Common myeloid progenitor, CD34-positive (primary cell): ENCODE data around the gene FGA.

Experiments used
- CTCF ChIA-PET: fragments of 350-600 bp; sonication (Branson Sonifier 250); formaldehyde crosslinking; loops from one replicate; lab custom pipeline; 2021; ENCODE audit warnings: antibody characterized with exemption; lab: Charles Lee
- POLR2A ChIA-PET: fragments of 350-600 bp; sonication (Branson Sonifier 250); formaldehyde crosslinking; loops from one replicate; lab custom pipeline; 2021; ENCODE audit warnings: antibody characterized with exemption; lab: Charles Lee
- DNase-seq, 3 donors: peaks; one replicate each; pipeline versions ENCODE4 v3.0.0 to v3.0.0-alpha.2; 2013
- H3K27ac ChIP-seq, 2 experiments: 1 replicate in 1 of 2; 2 replicates in 1 of 2; pipeline ENCODE4 v1.7.0; 2013; ENCODE audit warnings: inconsistent platforms in 2 of 2, low read length in 2 of 2, mild to moderate bottlenecking in 2 of 2, low read depth in 1 of 2, moderate library complexity in 1 of 2; ENCODE audit not compliant: severe bottlenecking in 2 of 2, insufficient read depth in 1 of 2, poor library complexity in 1 of 2
- H3K27me3 ChIP-seq, 5 experiments: replicated peaks in 2 of 5; 1 replicate in 3 of 5; 2 replicates in 2 of 5; pipeline versions ENCODE4 v1.6.1 to v1.7.0; 2013; ENCODE audit warnings: low read length in 4 of 5, mild to moderate bottlenecking in 2 of 5, moderate library complexity in 2 of 5, inconsistent platforms in 1 of 5; ENCODE audit not compliant: insufficient read depth in 5 of 5, control insufficient read depth in 4 of 5
- H3K36me3 ChIP-seq, 4 experiments: 1 replicate in 2 of 4; 2 replicates in 2 of 4; pipeline versions ENCODE4 v1.6.1 to v1.7.0; 2013; ENCODE audit warnings: low read length in 3 of 4, control low read depth in 1 of 4, mild to moderate bottlenecking in 1 of 4; ENCODE audit not compliant: control insufficient read depth in 4 of 4, insufficient read depth in 4 of 4
- H3K4me1 ChIP-seq, 4 experiments: 1 replicate in 3 of 4; 2 replicates in 1 of 4; pipeline versions ENCODE4 v1.6.1 to v1.7.1; 2013; ENCODE audit warnings: low read length in 3 of 4, mild to moderate bottlenecking in 3 of 4, control low read depth in 1 of 4, inconsistent platforms in 1 of 4, moderate library complexity in 1 of 4; ENCODE audit not compliant: control insufficient read depth in 4 of 4, insufficient read depth in 4 of 4; ENCODE audit errors: control extremely low read depth in 1 of 4
- H3K4me3 ChIP-seq, 7 experiments: 1 replicate in 4 of 7; 2 replicates in 3 of 7; pipeline versions ENCODE4 v1.5.1 to v1.7.0; 2013; ENCODE audit warnings: mild to moderate bottlenecking in 7 of 7, low read length in 6 of 7, moderate library complexity in 6 of 7, inconsistent platforms in 2 of 7, low read depth in 2 of 7, control low read depth in 1 of 7; ENCODE audit not compliant: insufficient read depth in 4 of 7, control insufficient read depth in 1 of 7; ENCODE audit errors: extremely low read depth in 1 of 7
- H3K9me3 ChIP-seq, 5 experiments: 1 replicate in 4 of 5; 2 replicates in 1 of 5; pipeline versions ENCODE4 v1.6.1 to v1.7.1; 2013; ENCODE audit warnings: low read length in 4 of 5, mild to moderate bottlenecking in 2 of 5, inconsistent platforms in 1 of 5, low read depth in 1 of 5, moderate library complexity in 1 of 5; ENCODE audit not compliant: control insufficient read depth in 4 of 5, insufficient read depth in 2 of 5; ENCODE audit errors: control extremely low read depth in 1 of 5
- WGBS: methylation state at CpG from one replicate; pipeline ENCODE4 v1.1.5; 2013; ENCODE audit not compliant: insufficient coverage; 5-methylcytosine and 5-hydroxymethylcytosine counted together

FGA gene

DNA sequence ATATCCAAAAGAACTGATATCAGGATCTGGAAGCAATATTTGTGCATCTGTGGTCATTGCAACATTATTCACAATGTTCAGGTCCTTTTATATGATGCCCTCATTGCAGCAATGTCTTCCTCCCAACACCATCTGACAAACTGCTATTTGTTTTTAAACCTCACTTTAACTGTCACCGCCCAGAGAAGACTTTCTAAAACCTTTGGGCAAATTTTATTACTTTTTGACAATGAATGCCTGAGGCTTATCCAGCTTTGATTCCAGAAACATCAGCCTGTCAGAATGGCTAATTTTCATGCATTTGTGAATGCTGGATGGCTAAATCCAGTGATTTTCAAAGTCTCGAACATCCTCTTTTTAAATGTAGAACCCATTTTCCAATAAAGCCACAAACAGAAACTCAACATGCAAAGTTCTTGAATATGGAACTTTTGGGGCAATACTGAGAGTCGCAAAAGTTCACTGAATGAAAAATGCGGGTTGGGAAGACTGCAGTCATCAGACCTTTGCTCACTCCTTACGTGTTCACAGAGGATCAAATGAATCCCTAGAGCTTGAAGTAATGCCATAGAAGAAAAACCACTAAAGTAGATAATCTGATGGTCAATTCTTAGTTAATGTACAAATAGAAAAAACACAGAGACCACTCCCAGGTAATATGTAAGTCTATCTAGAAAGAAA lies 17.2 kb downstream of the FGA start:
- ChIA-PET POLR2A (interaction anchor here (0.6 kb wide), 1 partner anchor 12 kb away, joined by 3 read pairs; no protein-coding TSS in a partner anchor), CTCF (interaction anchor here (1.5 kb wide), 1 partner anchor 17 kb away, joined by 4 read pairs; the partner anchor contains the start of gene FGA)
- no peaks in the 10 kb centered on the region for H3K36me3 ChIP-seq
- no peak overlapping the region for H3K27ac ChIP-seq
- H3K9me3 ChIP-seq = no peaks in the 10 kb centered on the region
- no peak for DNase-seq
- no peak overlapping the region for H3K4me3 ChIP-seq
- peaks cover 0 to 9% (median 1%) of the 10 kb centered on the region in 4 experiments for H3K4me1 ChIP-seq
- H3K27me3 ChIP-seq = no peaks in the 10 kb centered on the region
- WGBS = 100% methylated on average over 4 of the region's 5 CpGs

DNA sequence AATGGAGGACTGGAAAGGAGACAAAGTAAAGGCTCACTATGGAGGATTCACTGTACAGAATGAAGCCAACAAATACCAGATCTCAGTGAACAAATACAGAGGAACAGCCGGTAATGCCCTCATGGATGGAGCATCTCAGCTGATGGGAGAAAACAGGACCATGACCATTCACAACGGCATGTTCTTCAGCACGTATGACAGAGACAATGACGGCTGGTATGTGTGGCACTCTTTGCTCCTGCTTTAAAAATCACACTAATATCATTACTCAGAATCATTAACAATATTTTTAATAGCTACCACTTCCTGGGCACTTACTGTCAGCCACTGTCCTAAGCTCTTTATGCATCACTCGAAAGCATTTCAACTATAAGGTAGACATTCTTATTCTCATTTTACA lies 21.0 kb downstream of the FGA start:
- no peaks in the 10 kb centered on the region for H3K27me3 ChIP-seq
- H3K4me3 ChIP-seq = no peak overlapping the region
- POLR2A ChIA-PET = no interaction called here
- CTCF ChIA-PET = interaction anchor here (0.7 to 1.9 kb wide), 7 partner anchors 9 to 56 kb away, joined by 3 to 6 read pairs (median 3); no protein-coding TSS in a partner anchor
- H3K9me3 ChIP-seq = no peaks in the 10 kb centered on the region
- H3K36me3 ChIP-seq = no peaks in the 10 kb centered on the region
- DNase-seq = no peak
- H3K4me1 ChIP-seq = peaks cover 0 to 9% (median 1%) of the 10 kb centered on the region in 4 experiments
- no peak overlapping the region for H3K27ac ChIP-seq
- WGBS = 100% methylated on average over 4 of the region's 5 CpGs

GRCh38 chr4:154569028-154569427 lies 21.5 kb downstream of the FGA start:
- Histone ChIP-seq H3K27me3 (no peaks in the 10 kb centered on the region), H3K36me3 (no peaks in the 10 kb centered on the region), H3K9me3 (no peaks in the 10 kb centered on the region), H3K4me1 (peaks cover 0 to 9% (median 1%) of the 10 kb centered on the region in 4 experiments), H3K4me3 (no peak overlapping the region), H3K27ac (no peak overlapping the region)
- ChIA-PET POLR2A (no interaction called here), CTCF (interaction anchor here (0.8 to 1.9 kb wide), 8 partner anchors 8 to 57 kb away, joined by 3 to 6 read pairs (median 3); no protein-coding TSS in a partner anchor)
- DNase-seq = peak in 1 of 3 donors; percentile 24
- WGBS = 18% methylated on average over 3 of the region's 3 CpGs

GRCh38 chr4:154566639-154567204 lies 23.8 kb downstream of the FGA start:
- Histone ChIP-seq H3K36me3 (no peaks in the 10 kb centered on the region), H3K27me3 (no peaks in the 10 kb centered on the region), H3K4me3 (no peak overlapping the region), H3K9me3 (no peaks in the 10 kb centered on the region), H3K27ac (no peak overlapping the region), H3K4me1 (peaks cover 0 to 9% (median 1%) of the 10 kb centered on the region in 4 experiments)
- WGBS = 88% methylated on average over 3 of the region's 5 CpGs
- ChIA-PET POLR2A (no interaction called here), CTCF (interaction anchor here (1.1 to 3.6 kb wide), 3 partner anchors 15 to 56 kb away, joined by 3 to 19 read pairs (median 11); no protein-coding TSS in a partner anchor)
- DNase-seq = peak in 1 of 3 donors; percentile 49

- Histone ChIP-seq H3K9me3 (no peaks in the 10 kb centered on the region), H3K27me3 (peaks cover 0 to 3% (median 0%) of the 10 kb centered on the region in 5 experiments), H3K27ac (no peak overlapping the region), H3K4me3 (no peak overlapping the region), H3K36me3 (no peaks in the 10 kb centered on the region), H3K4me1 (peaks cover 0 to 9% (median 1%) of the 10 kb centered on the region in 4 experiments)
- POLR2A ChIA-PET = no interaction called here
- DNase-seq = no peak
- 98% methylated on average over 6 of the region's 6 CpGs for WGBS
- CTCF ChIA-PET = interaction anchor here (0.6 to 3.6 kb wide), 4 partner anchors 13 to 72 kb away, joined by 3 to 19 read pairs (median 10); no protein-coding TSS in a partner anchor
These were observed 24.8 kb downstream of the FGA start for GRCh38 chr4:154565704-154566103.

DNA sequence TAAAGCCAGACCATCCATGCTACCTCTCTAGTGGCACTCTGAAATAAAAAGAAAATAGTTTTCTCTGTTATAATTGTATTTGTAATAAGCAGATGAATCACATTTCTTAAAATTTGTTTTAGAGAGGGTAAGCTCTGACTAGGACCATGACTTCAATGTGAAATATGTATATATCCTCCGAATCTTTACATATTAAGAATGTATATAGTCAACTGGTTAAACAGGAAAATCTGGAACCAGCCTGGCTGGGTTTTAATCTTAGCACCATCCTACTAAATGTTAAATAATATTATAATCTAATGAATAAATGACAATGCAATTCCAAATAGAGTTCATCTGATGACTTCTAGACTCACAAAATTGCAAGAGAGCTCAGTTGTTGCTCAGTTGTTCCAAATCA lies 26.2 kb downstream of the FGA start:
- Histone ChIP-seq H3K27me3 (peaks cover 0 to 3% (median 0%) of the 10 kb centered on the region in 5 experiments), H3K4me3 (no peak overlapping the region), H3K4me1 (peaks cover 0 to 4% (median 0%) of the 10 kb centered on the region in 4 experiments), H3K36me3 (no peaks in the 10 kb centered on the region), H3K9me3 (no peaks in the 10 kb centered on the region), H3K27ac (no peak overlapping the region)
- POLR2A ChIA-PET = no interaction called here
- CTCF ChIA-PET = interaction anchor here (1.1 to 3.0 kb wide), 5 partner anchors 8 to 58 kb away, joined by 3 to 11 read pairs (median 4); partner anchors contain the start of gene PLRG1
- WGBS = no CpG with 5 or more reads among the region's 1 CpG
- no peak for DNase-seq
